ENCODE data around the gene LRP8. TPM values are rescaled to one million over a fixed set of nuclear protein-coding genes. Genes with fewer than 3 reads are reported as not detected.

The LRP8 gene
- total and polyA plus RNA-seq, 2 experiments from 2014 or later, result 27.8 to 71.1 TPM

DNA sequence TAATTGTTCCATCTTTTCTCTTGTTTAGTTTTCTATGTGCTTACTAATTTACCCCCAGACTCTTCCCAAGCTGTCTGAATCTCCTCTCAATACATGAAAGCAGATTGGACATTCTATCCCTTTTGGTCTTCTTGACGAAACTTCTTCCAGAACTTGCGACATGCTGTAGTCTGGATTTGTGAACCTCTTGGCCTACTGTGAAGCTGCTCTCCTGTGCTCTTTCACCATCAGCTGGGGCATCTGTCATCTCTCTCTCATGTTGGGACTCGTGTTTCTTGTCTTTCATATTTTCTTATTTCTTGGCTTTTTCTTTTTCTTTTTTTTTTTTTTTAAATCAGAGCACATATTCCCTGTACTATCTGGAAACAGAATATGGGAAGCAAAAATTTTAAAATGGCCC is 124.4 kb downstream of the LRP8 start (continued):
- TF ChIP-seq CTCF (conservative IDR thresholded peaks at IDR 0.05; ENCODE audit: low read depth in 2 of 2), result no peak
- no peak for TF ChIP-seq EZH2phosphoT487 (IDR thresholded peaks at IDR 0.05; ENCODE audit: unreplicated experiment)
- TF ChIP-seq JUNB (IDR thresholded peaks at IDR 0.05; ENCODE audit: unreplicated experiment), result no peak
- TF ChIP-seq ZNF331 (CRISPR knock-in tag; IDR thresholded peaks at IDR 0.05; ENCODE audit: low read depth), result no peak
- TF ChIP-seq POLR2AphosphoS5 (IDR thresholded peaks at IDR 0.05; ENCODE audit: low read depth), result no peak

- Histone ChIP-seq H3K4me3 (peak overlapping the region; percentile 94), H4K20me1 (replicated peaks; ENCODE audit: insufficient read depth) (0 out of 2 replicates have a peak, but pooled peaks cover 5% of the 10 kb centered on the region), H3K4me2 (peak overlapping the region; percentile 92; the same call in 1 of the 2 replicates), H3K27me3 (ENCODE audit: insufficient read depth) (peaks cover 4% of the 10 kb centered on the region; the same call in 1 of the 2 replicates), H3K36me3 (ENCODE audit: insufficient read depth) (0 out of 2 replicates have a peak, but pooled peaks cover 5% of the 10 kb centered on the region), H2AFZ (no peak overlapping the region), H3K4me1 (ENCODE audit: insufficient read depth) (peaks cover 11% of the 10 kb centered on the region), H3K79me2 (replicated peaks; ENCODE audit: insufficient read depth) (peaks cover 8% of the 10 kb centered on the region), H3K9me2 (ENCODE audit: insufficient read depth) (no peaks in the 10 kb centered on the region), H3K27ac (ENCODE audit: low read depth) (no peak overlapping the region), H3F3A (replicated peaks; ENCODE audit: low read depth) (no peaks in the 10 kb centered on the region)
- ATAC-seq (no peak), DNase-seq (ENCODE audit: low spot score) (no peak)
- peaks cover 20% of the 10 kb centered on the region for H3K4me1 Mint-ChIP-seq
- no peak overlapping the region for H3K27ac Mint-ChIP-seq
- peak overlapping the region; percentile 97 for H3K4me3 Mint-ChIP-seq
- peaks cover 18% of the 10 kb centered on the region for H3K36me3 Mint-ChIP-seq (ENCODE audit: low read depth)
- H3K9me3 Mint-ChIP-seq, result no peaks in the 10 kb centered on the region; the same call in 2 of the 3 replicates
- peaks cover 17% of the 10 kb centered on the region for H3K27me3 Mint-ChIP-seq (ENCODE audit: insufficient read depth, low read depth, poor library complexity)
- TF ChIP-seq CTCF (conservative IDR thresholded peaks at IDR 0.05; ENCODE audit: low read depth in 2 of 2) (no peak), ZNF114 (CRISPR knock-in tag; IDR thresholded peaks at IDR 0.05) (no peak), ZNF331 (CRISPR knock-in tag; IDR thresholded peaks at IDR 0.05; ENCODE audit: low read depth) (no peak), NANOG (IDR thresholded peaks at IDR 0.05; ENCODE audit: borderline replicate concordance) (no peak), JUNB (IDR thresholded peaks at IDR 0.05; ENCODE audit: unreplicated experiment) (no peak), POLR2AphosphoS5 (IDR thresholded peaks at IDR 0.05; ENCODE audit: low read depth) (no peak), EZH2 (IDR thresholded peaks at IDR 0.05; ENCODE audit: low read depth, unreplicated experiment) (no peak), STAT1 (IDR thresholded peaks at IDR 0.05; ENCODE audit: unreplicated experiment) (no peak), EZH2phosphoT487 (IDR thresholded peaks at IDR 0.05; ENCODE audit: unreplicated experiment) (no peak), REST (IDR thresholded peaks at IDR 0.05; ENCODE audit: unreplicated experiment) (no peak)
- TF ChIP-seq, protein P1, sequence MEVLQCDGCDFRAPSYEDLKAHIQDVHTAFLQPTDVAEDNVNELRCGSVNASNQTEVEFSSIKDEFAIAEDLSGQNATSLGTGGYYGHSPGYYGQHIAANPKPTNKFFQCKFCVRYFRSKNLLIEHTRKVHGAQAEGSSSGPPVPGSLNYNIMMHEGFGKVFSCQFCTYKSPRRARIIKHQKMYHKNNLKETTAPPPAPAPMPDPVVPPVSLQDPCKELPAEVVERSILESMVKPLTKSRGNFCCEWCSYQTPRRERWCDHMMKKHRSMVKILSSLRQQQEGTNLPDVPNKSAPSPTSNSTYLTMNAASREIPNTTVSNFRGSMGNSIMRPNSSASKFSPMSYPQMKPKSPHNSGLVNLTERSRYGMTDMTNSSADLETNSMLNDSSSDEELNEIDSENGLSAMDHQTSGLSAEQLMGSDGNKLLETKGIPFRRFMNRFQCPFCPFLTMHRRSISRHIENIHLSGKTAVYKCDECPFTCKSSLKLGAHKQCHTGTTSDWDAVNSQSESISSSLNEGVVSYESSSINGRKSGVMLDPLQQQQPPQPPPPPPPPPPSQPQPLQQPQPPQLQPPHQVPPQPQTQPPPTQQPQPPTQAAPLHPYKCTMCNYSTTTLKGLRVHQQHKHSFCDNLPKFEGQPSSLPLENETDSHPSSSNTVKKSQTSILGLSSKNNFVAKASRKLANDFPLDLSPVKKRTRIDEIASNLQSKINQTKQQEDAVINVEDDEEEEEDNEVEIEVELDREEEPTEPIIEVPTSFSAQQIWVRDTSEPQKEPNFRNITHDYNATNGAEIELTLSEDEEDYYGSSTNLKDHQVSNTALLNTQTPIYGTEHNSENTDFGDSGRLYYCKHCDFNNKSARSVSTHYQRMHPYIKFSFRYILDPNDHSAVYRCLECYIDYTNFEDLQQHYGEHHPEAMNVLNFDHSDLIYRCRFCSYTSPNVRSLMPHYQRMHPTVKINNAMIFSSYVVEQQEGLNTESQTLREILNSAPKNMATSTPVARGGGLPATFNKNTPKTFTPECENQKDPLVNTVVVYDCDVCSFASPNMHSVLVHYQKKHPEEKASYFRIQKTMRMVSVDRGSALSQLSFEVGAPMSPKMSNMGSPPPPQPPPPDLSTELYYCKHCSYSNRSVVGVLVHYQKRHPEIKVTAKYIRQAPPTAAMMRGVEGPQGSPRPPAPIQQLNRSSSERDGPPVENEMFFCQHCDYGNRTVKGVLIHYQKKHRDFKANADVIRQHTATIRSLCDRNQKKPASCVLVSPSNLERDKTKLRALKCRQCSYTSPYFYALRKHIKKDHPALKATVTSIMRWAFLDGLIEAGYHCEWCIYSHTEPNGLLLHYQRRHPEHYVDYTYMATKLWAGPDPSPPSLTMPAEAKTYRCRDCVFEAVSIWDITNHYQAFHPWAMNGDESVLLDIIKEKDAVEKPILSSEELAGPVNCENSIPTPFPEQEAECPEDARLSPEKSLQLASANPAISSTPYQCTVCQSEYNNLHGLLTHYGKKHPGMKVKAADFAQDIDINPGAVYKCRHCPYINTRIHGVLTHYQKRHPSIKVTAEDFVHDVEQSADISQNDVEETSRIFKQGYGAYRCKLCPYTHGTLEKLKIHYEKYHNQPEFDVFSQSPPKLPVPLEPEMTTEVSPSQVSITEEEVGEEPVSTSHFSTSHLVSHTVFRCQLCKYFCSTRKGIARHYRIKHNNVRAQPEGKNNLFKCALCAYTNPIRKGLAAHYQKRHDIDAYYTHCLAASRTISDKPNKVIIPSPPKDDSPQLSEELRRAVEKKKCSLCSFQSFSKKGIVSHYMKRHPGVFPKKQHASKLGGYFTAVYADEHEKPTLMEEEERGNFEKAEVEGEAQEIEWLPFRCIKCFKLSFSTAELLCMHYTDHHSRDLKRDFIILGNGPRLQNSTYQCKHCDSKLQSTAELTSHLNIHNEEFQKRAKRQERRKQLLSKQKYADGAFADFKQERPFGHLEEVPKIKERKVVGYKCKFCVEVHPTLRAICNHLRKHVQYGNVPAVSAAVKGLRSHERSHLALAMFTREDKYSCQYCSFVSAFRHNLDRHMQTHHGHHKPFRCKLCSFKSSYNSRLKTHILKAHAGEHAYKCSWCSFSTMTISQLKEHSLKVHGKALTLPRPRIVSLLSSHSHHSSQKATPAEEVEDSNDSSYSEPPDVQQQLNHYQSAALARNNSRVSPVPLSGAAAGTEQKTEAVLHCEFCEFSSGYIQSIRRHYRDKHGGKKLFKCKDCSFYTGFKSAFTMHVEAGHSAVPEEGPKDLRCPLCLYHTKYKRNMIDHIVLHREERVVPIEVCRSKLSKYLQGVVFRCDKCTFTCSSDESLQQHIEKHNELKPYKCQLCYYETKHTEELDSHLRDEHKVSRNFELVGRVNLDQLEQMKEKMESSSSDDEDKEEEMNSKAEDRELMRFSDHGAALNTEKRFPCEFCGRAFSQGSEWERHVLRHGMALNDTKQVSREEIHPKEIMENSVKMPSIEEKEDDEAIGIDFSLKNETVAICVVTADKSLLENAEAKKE (CRISPR knock-in tag; IDR thresholded peaks at IDR 0.05), result no peak
Observed at GRCh38 chr1:53198241-53198651, 129.6 kb downstream of the LRP8 start.
